Stimulated activated CD4-positive, alpha-beta T cell treated with anti-CD3 and anti-CD28 coated beads, Interleukin-1b, Interleukin-23, amount 100 ng/mL, for 24 hours (primary cell): Measurements from ENCODE around the gene U2AF1L4.
"Not testable (repeated sequence)": the region's sequence is repeated elsewhere in the genome, so short reads cannot be mapped to it uniquely, and the experiment has no call there.

Source experiments
- DNase-seq, 4 experiments: peaks; one replicate each; pipeline ENCODE4 v3.0.0-alpha.2; 2020; ENCODE audit warnings: low read depth in 4 of 4, low spot score in 1 of 4

U2AF1L4 gene

GRCh38 chr19:35780717-35781116 is 35.5 kb upstream of the U2AF1L4 start:
- DNase-seq, result no peak

- DNase-seq, result no peak
Observed at GRCh38 chr19:35780058-35780457, 34.8 kb upstream of the U2AF1L4 start.

GRCh38 chr19:35779033-35779432 is 33.8 kb upstream of the U2AF1L4 start:
- DNase-seq, result no peak

- no peak for DNase-seq
Observed at GRCh38 chr19:35777961-35778360, 32.7 kb upstream of the U2AF1L4 start.

GRCh38 chr19:35777086-35777841 is 32.0 kb upstream of the U2AF1L4 start:
- DNase-seq, result no peak

- DNase-seq, result no peak
Observed at GRCh38 chr19:35776102-35776788, 31.0 kb upstream of the U2AF1L4 start.

GRCh38 chr19:35775298-35776101 is 30.3 kb upstream of the U2AF1L4 start, which contains the start of gene ARHGAP33:
Gene ARHGAP33, plus strand, starts transcription at chr19:35775564. Its CDS starts 95 bp downstream, at chr19:35775659.
- DNase-seq, result peak; percentile 97 to 100 (median 100)

- no peak for DNase-seq
Observed at GRCh38 chr19:35775046-35775297, 29.8 kb upstream of the U2AF1L4 start.

- DNase-seq, result no peak
Observed at GRCh38 chr19:35774274-35775045, 29.2 kb upstream of the U2AF1L4 start.

- DNase-seq, result no peak
Observed at GRCh38 chr19:35773020-35773806, 28.0 kb upstream of the U2AF1L4 start.

- DNase-seq, result not testable (repeated sequence)
Observed at GRCh38 chr19:35772362-35772761, 27.1 kb upstream of the U2AF1L4 start.

- DNase-seq, result no peak
Observed at GRCh38 chr19:35768082-35768421, 22.8 kb upstream of the U2AF1L4 start.

- DNase-seq, result no peak
Observed at GRCh38 chr19:35767288-35768081, 22.3 kb upstream of the U2AF1L4 start.

GRCh38 chr19:35766571-35767104 is 21.4 kb upstream of the U2AF1L4 start:
- no peak for DNase-seq

GRCh38 chr19:35764432-35765315 is 19.5 kb upstream of the U2AF1L4 start:
- no peak for DNase-seq

GRCh38 chr19:35760711-35761349 is 15.6 kb upstream of the U2AF1L4 start:
- DNase-seq, result no peak

- no peak for DNase-seq
Observed at GRCh38 chr19:35759697-35760096, 14.5 kb upstream of the U2AF1L4 start.
